IPS DF 4.7 (cell line): Measurements from ENCODE around the gene THADA.

Experiments used
- DNase-seq: peaks from one replicate; pipeline ENCODE4 v3.0.0-alpha.2; 2013; ENCODE audit warnings: low spot score; ENCODE audit errors: extremely low read depth

Gene THADA

DNA sequence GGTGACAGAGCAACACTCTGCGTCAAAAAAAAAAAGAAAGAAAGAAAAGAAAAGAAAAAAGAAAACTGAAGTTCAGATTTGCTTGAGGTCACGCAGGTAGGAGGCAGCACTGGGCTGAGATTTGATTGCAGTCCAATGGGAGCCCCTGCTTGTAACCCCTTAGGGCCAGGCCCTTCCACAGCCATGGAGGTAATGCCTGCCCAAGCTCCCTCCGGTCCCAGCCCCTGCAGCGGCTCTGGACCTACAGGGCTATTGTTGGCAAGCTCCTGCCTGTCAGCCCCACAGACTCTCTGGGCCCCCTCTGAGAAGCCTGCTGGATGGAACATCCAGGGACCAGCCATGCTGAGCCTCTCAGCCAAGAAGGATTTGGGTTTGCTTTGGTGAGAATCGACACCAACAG lies 381.6 kb downstream of the THADA start:
- no peak for DNase-seq

DNA sequence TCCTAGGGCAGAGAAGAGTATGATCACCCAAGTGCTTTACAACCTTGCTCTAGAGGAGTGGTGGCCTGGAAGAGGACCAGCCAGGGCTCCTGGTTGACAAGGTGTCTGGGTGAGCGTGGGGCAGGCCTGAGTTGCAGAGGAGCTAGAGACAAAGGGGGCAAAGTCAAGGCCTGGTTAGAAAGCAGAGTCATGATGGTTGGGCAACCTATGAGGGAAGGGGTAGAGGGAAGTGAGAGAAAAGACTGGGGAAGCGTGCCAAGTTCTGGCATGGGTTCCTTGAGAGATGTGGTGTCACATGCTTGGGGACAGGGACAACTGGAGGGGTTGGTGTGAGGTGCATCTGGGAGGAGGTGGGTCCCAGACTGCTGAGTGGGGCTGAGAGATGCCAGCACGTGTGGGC lies 382.9 kb downstream of the THADA start:
- DNase-seq = no peak

DNA sequence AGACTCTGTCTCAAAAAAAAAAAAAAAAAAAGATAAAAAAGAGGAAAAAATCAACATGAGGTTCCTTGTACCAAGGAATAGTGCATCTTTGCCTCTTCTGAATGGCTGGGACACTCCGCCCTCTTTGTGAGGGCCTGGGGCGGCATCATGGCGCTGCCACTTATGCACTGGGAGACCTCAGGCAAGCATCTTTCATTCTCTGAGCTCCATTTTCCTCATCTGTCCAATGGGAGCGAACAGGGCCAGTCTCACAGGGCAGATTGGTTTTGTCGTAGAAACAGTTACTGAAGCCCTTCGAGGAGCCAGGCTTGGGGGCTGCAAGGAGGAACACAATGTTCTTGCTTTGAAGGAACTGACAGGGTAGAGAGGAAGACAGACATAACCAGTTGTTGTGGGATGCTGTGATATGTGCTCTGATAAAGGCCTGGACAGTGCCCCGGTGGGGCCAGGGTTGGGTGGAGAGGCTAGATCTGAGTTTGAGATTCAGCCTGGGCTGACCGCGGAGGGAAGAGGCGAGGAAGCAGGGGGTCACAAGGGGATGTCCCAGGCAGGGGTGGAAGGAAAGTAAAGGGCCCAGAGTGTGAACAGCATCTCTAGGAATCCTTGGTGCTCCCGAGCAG lies 383.5 kb downstream of the THADA start:
- DNase-seq = no peak

DNA sequence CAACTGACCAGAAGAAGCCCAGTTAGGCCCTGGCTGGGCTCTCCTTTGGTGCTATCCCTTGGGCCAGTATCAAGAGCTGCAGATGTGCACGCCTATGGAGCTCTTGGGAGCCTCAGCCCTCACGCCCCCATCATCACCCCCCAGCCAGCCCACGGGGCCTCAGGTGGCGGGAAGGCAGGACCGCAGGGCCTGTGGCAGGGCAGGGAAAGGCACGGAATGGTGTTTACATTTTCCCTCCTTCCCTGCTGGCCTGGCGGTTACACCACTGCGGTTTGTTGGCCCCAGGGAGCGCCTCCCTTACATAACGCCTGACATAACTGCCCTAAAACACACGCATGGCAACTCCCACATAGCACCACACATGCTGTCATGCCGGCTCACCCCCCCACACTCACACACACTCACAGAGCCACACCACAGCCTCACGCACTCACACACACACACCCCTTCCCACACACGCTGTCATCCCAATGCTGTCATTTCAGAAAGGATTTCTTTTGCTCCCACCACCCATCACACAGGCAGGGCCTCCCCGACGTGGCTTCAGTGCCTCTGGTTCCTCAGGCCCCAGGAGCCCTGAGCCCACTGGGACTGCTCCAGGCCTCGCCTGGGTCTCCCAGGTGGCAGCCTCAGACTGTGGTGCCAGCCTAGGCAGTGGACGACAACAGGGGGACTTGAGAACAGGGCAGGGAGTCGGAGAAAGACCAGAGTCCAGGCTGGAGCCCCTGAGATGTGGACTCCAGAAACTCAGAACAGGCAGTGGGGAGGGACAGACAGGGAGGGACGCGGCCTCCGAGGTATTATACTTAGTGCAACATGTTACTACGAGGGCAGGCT lies 385.2 kb downstream of the THADA start:
- DNase-seq = no peak

DNA sequence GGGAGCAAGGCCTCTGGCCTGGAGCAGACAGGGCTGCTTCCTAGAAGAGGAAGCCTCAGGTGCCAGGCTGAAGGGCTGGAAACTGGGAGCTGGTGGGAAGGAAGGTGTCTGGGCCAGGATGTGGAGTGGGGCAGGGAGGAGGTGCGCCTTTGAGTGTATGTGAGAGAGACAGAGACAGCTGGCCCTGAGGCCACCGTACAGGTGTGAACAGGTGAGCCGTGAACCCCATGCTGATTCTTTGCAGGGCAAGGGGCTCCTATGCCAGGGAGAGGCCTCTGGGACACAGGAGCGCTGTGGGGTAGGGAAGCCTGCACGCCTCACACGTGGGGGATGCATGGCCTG lies 385.7 kb downstream of the THADA start:
- DNase-seq = no peak

DNA sequence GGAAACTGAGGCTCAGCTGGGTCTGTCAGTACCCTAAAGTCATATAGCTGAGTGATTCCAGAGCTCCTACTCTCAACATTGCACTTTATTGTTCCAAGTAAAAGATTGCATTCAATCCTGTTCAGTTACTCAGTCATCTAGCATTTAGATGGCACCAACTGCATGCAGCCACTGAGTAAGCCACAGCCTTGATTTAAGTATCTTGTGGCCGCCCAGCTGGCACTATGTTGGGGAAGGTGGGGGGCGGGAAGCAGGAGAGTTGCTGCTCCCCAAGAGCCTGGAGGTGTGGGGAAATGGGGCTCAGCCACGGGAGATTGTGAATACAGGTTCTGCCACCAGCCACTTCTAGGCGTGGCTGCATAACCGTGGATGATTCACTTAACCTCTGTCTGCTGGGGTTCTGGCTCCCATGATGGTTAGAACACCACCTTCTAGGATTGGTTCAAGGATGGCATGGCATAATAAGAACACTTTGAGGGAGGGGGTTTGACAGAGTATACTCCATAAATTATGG lies 386.6 kb downstream of the THADA start:
- no peak for DNase-seq

DNA sequence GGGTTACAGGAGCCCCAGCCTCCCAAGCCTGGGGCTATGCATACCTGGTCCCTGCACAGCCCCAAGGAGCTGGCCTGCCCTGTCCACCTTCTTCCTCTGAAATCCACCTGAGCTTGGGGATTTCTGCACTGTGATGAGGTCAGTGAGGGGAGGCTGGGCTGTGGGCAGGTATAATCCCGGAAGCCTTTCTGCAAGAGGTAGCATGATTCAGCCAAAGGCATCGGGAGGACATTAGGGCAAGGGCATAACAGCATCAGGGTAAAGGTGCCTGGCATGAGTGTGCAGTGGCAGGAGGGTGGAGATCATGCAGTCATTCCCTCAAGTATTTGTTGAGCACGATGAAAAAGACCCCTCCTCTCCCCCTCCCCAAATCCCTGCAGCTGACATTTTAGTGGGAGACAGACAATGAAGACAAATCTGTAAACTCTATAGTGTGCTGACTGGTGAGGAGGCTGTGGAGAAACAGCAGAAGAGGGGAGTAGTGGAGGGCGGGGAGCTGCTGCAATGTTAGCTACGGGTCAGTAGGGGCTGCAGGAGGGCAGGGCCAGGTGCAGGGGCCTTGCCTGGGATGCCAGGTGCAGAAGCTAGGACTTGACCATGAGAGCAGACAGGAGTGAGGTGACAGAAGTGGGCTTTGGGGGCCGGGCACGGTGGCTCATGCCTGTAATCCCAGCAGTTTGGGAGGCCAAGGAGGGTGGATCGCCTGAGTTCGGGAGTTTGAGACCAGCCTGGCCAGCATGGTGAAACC lies 388.1 kb downstream of the THADA start:
- no peak for DNase-seq

DNA sequence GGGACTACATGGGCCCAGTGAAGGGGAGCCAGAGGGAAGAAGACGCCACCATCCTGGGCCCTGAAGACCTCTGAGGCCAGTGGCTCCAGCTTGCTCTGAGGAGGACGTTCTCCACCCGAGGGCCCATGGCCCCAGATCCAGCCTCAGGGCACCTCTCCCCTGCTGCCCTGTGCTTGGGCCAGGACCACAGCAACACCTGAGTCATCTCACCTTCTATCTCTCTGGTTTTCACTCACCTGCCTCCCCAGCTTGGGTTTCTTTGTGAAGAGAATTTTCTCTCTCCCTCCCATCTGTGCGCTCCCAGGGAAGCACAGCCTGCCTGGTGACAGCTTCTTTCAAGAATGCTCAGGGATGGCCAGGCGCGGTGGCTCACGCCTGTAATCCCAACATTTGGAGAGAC lies 389.2 kb downstream of the THADA start:
- DNase-seq = no peak

DNA sequence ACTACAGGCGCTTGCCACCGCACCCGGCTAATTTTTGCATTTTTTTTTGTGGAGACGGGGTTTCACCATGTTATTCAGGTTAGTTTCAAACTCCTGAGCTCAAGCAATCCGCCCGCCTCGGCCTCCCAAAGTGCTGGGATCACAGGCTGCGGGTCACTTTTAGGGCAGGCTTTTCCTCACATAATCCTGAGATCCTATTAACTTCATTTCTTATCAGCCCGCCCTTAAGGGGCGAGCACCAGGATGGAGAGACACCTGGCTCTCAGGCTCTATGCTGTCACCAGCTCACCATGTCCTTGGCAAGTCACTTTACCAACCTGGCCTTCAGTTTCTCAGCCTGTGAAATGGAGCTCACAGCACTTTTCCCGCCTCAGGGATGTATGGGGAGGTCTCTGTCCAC lies 392.5 kb downstream of the THADA start:
- DNase-seq = no peak

DNA sequence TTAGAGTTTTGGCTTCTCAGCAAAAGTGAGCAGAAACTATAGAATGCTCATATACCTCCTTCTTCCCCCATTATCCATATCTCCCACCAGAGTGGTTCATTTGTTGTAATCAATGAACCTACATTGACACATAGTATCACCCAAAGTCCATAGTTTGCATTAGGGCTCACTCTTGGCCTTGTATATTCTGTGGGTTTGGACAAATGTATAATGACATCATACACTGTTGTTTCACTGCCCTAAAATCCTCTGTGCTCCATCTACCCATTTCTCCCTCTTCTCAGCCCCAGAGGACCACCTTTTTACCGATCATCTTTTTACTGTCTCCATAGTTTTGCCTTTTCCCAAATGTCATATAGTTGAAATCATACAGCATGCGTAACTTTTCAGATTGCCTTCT lies 393.5 kb downstream of the THADA start:
- DNase-seq = no peak

DNA sequence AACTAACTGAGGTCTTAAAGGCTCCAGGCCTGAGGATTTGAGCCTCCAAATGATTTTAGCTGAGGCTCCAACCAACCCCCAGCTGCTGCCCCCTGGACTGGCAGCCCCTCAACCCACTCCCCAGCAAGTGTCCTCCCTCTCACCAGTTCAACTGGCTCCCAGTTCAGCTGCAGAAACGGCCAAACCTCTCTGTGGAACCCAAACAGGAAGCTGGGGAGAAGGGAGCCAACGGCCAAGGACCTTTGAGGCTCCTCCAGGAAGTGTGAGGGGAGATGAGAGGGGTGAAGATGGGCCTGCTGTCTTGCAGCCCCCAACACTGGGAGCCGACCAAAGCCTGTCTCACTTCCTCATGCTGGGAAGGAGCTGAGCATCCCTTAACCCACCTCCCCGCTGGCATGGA lies 394.3 kb downstream of the THADA start:
- no peak for DNase-seq

DNA sequence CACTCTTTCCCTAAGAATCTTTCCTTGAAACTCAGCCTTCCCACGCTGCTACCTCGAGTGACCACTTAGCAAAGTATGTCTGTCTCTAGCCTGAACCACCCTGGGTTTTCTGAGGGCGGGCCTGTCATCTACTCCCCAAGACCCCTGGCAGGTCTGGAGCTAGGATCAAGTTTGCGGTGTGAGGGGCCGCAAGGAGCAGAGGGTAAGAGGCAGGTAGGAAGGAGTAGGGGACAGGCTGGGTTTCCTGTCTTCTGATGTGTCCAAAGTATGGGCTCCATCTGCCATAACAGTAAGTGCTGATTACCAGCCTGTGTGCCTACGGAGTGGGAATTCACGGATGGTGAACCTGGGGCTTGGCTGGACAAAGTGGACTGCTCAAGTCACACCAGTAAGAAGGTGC lies 394.8 kb downstream of the THADA start:
- no peak for DNase-seq

DNA sequence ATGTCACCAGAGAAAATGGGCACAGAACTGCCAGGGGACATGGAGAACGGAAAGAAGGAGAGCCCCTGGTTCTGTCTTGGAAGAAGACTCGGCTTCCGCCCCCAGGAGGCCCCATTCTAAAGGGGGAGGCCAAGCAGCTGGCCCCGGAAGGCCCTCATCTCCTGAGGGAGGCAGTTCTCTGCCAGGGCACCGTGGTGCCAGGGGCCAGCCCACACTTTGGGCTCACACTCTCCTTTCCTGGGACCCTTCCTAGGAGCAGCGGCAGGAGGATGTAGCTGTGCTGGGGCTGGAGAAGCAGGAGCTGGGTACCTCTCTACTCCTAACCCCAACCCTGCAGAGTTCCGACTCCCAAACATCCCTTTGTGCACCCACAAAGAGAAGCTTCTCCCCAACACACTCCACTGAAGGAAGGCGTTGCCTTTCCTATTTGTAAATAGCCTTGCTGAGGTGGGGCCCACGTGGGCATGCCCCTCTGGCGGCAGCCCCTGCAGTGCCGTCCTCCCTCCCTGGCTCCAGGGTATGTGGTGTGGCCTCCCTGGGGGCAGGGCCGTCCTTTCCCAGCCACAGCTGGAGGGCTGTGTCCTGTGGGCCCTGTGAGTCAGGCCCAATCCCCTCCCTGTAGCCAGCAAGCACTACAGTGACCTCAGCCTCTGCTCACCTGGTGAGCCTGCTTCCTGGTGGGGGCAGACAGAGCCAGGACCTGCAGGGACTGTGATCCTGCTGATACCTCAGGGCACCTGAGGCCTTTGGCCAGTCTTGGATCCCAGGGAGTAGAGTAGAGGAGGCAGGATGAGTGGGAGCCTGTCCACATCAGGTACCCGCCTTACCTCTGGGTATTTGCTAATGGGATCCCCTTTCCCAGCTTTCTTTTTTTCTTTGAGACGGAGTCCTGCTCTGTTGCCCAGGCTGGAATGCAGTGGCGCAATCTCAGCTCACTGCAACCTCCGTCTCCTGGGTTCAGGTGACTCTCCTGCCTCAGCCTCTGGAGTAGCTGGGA lies 396.0 kb downstream of the THADA start:
- no peak for DNase-seq

DNA sequence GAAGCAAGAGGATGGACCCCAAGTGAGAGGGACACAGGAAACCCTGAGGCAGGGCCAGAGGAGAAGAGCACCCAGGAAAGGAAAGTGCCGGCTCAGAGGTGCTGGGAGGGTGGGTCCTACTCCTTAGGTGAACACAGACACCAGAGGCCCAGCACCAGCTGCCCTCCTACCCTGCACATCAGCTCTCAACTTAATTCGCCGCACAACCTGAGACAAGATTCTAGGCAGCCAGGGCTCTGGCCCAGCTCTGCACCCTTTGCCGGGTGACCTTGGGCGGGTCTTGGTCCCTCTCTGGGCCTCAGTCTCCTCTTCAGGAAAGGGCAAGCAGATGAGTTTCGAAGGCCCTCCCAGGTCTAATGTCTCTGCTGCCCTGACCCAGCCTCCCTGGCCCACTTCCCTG lies 397.6 kb downstream of the THADA start:
- DNase-seq = no peak

DNA sequence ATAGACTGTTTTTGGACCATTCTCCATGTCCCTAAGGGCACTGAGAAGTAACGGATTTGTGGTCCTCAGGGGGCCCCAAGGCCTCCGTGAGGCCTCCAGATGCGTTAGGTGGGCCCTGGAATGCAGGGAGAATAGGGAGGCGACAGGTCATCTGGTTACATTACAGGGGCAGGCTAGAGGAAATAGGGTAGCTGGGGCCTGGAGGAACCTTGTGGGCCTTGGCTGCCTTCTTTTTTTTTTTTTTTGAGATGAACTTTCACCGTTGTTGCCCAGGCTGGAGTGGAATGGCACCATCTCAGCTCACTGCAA lies 398.3 kb downstream of the THADA start:
- no peak for DNase-seq

DNA sequence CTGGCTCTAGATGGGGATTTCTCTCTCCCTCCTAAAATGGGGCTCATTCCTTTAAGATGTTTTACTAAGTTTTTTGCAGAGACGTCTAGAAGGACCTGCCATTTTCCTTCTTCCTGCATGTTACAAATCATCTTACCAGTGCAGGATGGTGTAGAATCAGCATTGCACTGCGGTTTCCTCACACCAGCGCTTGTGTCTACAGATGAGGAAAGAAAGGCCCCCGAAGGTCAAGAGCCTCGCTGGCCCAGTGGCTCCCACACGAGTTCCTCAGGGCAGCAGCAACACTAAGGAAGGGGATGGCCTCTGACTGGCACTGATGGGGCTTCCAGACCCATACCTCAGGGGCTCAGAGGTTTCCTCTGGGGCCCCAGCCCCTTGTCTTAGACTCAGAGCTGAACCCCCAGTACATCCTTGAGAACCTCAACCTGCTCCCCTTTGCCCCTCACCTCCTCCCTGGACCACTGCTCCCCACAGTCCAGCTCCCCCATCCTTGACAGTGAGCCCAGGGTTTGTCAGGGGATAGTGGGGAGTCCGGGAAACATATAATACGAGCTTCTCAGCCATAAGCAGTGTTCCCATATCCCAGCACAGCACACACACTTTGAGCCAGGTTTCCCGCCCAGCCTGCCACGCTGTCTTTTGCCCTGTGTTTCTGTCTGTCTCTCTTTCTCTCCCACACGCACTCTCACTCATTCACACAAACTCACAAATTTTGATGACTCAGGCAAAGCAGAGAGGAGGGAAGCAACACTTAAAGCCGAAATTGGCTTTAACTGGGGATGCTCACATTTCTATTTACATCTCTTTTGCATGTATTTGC lies 398.9 kb downstream of the THADA start:
- DNase-seq = no peak

DNA sequence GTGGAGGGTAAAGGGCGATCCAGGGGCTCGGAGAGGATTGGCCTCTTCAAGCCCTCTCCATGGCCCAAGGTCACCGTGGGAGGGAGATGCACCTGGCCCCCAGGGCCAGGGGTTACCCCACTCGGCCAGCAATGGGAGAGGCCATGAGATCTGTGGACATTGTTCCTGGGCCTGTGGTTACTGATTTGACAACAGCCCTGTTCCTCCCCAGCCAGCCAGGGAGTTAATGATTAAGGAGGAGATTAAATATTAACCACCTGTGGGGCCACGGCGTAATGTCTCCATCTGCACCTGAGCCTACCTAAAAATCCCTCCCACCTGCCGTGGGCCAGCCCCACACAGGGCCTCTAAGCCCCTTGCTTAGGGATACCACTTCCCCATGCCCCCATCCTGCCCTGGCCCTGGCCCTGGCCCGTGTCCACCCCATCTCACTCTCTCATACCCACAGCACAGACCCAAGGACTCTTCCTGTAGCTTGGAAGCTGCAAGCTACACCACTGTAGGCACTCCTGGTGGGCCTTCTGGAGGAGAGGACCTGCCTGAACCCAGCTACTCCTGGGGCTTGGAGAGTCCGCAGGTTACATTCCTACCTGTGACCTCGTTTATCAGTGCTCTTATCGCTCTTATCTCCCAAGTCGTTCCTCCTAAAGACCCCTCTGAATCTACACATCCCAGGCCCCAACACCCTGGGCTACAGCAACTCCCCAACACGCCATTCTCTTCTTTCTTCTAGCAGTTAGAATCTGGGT lies 401.5 kb downstream of the THADA start:
- no peak for DNase-seq

DNA sequence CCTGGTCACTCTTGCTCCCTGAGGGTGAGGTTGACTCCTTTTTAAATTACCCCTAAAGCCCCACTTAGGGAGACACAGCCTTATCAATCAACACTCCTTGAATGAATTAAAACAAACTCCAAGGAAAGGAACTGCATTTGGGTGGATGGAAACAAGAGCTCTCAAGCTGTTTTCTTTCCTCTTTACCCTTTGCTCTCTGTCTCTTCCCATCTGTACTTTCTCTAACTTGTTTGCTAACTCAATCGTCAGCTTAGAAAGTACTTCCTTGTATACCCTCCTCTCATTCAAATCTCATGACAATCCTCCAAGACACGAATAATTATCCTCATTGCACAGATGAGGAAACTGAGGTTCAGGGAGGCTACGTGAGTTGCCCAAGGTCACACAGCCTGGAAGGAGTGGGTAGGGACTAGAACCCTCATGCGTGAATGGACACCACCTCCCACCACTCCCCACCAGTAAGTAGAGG lies 402.2 kb downstream of the THADA start:
- DNase-seq = no peak

DNA sequence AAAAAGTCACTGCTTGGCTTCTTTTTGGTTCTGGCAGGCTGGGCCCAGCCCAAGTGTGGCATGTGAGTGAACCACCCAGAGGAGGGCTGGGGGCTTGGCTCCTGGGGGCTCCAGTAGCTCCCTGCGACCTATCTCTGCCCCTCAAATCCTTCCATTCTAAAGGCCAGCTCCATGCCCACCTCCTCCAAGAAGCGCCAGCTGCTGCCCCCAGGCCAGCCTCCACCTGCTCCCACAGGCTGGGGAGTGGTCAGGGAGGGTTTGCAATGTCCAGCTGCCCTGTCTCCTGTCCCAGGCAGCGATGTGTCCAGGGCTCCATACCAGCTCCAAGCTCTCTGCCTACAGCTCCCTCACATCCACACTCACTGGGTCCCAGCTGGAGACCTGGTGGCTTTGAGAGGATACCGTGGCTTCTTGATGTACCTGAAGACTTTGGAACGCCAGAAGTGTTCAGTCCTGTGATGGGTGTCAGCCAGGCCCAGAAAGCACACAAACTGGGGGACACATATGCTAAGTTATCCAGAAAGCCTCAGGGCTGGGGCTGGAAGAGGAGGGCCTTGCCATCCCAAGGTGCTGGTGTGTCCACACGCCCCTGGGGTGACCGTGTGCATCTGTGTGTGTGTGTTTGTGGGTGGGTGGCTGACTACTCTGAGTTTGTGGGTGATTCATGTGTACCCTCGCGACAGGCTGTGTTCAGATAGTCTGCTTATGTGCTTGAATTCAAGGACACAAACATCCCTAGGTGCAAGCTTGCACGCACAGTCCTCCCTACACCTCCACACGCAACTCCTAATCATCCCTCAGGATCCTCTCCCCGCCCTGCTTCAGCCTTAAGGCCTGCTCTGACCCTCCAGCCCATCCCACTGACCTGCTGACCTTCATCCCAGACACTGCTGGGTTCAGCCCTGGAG lies 402.8 kb downstream of the THADA start:
- DNase-seq = no peak
